Measurements from ENCODE around the gene ARL17B.
"Not testable (repeated sequence)": the region's sequence is repeated elsewhere in the genome, so short reads cannot be mapped to it uniquely, and the experiment has no call there.

ARL17B gene

GRCh38 chr17:46225274-46225794, 136.2 kb downstream of the ARL17B start:
- not testable (repeated sequence) for H3K9me3 ChIP-seq, H3K36me3 ChIP-seq, H3K27me3 ChIP-seq, H3K4me1 ChIP-seq
- peak; percentile 91 for DNase-seq
- H3K4me3 ChIP-seq (ENCODE audit: low read depth, low read length): peak overlapping the region; percentile 43

- not testable (repeated sequence) for H3K4me1 ChIP-seq, H3K9me3 ChIP-seq, H3K27me3 ChIP-seq, H3K36me3 ChIP-seq
- DNase-seq: peak; percentile 8
- peak overlapping the region; percentile 43 for H3K4me3 ChIP-seq (ENCODE audit: low read depth, low read length)
Measured at GRCh38 chr17:46224864-46225263, 136.7 kb downstream of the ARL17B start.
